Activated T-cell treated with anti-CD3 and anti-CD28 coated beads, Interleukin-2, amount 50 U/mL, for 72 hours (primary cell): ENCODE data around the gene ZNF76. TPM values are rescaled to one million over a fixed set of nuclear protein-coding genes. Genes with fewer than 3 reads are reported as not detected.
"Not testable (repeated sequence)": the region's sequence is repeated elsewhere in the genome, so short reads cannot be mapped to it uniquely, and the experiment has no call there.

Source experiments
- ATAC-seq, 2 donors: fragments of 150-1000 bp; cut with Tn5 transposase; replicated peaks in 1 of 2; 2 replicates each; pipeline ENCODE4 v1.10.0; 2021; ENCODE audit warnings: moderate library complexity in 2 of 2, mild to moderate bottlenecking in 1 of 2
- DNase-seq, 2 donors: peaks; one replicate each; pipeline ENCODE4 v3.0.0; 2021 to 2022; ENCODE audit warnings: mixed read lengths in 1 of 2
- H3K27ac Mint-ChIP-seq: one replicate; pipeline ENCODE4 v1.8.0; 2022; ENCODE audit warnings: mild to moderate bottlenecking, moderate library complexity, mixed read lengths
- H3K27me3 Mint-ChIP-seq: one replicate; pipeline ENCODE4 v1.8.0; 2022; ENCODE audit warnings: low read depth, mixed read lengths
- H3K36me3 Mint-ChIP-seq, 2 donors: one replicate each; pipeline ENCODE4 v1.8.0; 2022; ENCODE audit warnings: mixed read lengths in 2 of 2, mild to moderate bottlenecking in 1 of 2; ENCODE audit not compliant: insufficient read depth in 2 of 2
- H3K4me1 Mint-ChIP-seq: one replicate; pipeline ENCODE4 v1.8.0; 2022; ENCODE audit warnings: low read depth, mixed read lengths
- H3K4me3 Mint-ChIP-seq, 2 donors: one replicate each; pipeline ENCODE4 v1.8.0; 2022; ENCODE audit warnings: mild to moderate bottlenecking in 2 of 2, mixed read lengths in 2 of 2, moderate library complexity in 2 of 2
- H3K9me3 Mint-ChIP-seq, 2 donors: one replicate each; pipeline ENCODE4 v1.8.0; 2022; ENCODE audit warnings: mixed read lengths in 2 of 2
- total RNA-seq, 2 donors: library from RNA; stranded (reverse); gene quantifications; one replicate each; pipeline ENCODE4 v1.2.3, GENCODE V29; 2022

Gene ZNF76
- total RNA-seq, 2 donors from 2014 or later = 52.1 to 55.9 TPM

GRCh38 chr6:35318196-35319171, 58.9 kb downstream of the ZNF76 start:
- no peak overlapping the region for H3K27ac Mint-ChIP-seq
- H3K4me1 Mint-ChIP-seq = peaks cover 33% of the 10 kb centered on the region
- H3K4me3 Mint-ChIP-seq = no peak overlapping the region
- H3K27me3 Mint-ChIP-seq = no peaks in the 10 kb centered on the region
- DNase-seq (no peak), ATAC-seq (no peak)
- no peaks in the 10 kb centered on the region for H3K9me3 Mint-ChIP-seq
- peaks cover 20 to 56% of the 10 kb centered on the region in 2 donors for H3K36me3 Mint-ChIP-seq

GRCh38 chr6:35319346-35320030, 60.0 kb downstream of the ZNF76 start:
- H3K27ac Mint-ChIP-seq = no peak overlapping the region
- no peak for ATAC-seq
- H3K4me1 Mint-ChIP-seq = peaks cover 23% of the 10 kb centered on the region
- no peaks in the 10 kb centered on the region for H3K9me3 Mint-ChIP-seq
- no peak overlapping the region for H3K4me3 Mint-ChIP-seq
- DNase-seq = no peak
- H3K36me3 Mint-ChIP-seq = peaks cover 19 to 51% of the 10 kb centered on the region in 2 donors
- H3K27me3 Mint-ChIP-seq = no peaks in the 10 kb centered on the region

GRCh38 chr6:35320031-35320410, 60.5 kb downstream of the ZNF76 start:
- H3K27me3 Mint-ChIP-seq = no peaks in the 10 kb centered on the region
- no peak for DNase-seq
- peaks cover 18% of the 10 kb centered on the region for H3K4me1 Mint-ChIP-seq
- ATAC-seq = no peak
- H3K36me3 Mint-ChIP-seq = peaks cover 19 to 49% of the 10 kb centered on the region in 2 donors
- no peaks in the 10 kb centered on the region for H3K9me3 Mint-ChIP-seq
- no peak overlapping the region for H3K4me3 Mint-ChIP-seq
- H3K27ac Mint-ChIP-seq = no peak overlapping the region

GRCh38 chr6:35321091-35321490, 61.6 kb downstream of the ZNF76 start:
- H3K27ac Mint-ChIP-seq = no peak overlapping the region
- peaks cover 17 to 49% of the 10 kb centered on the region in 2 donors for H3K36me3 Mint-ChIP-seq
- ATAC-seq (no peak), DNase-seq (no peak)
- peaks cover 15% of the 10 kb centered on the region for H3K4me1 Mint-ChIP-seq
- H3K9me3 Mint-ChIP-seq = no peaks in the 10 kb centered on the region
- no peak overlapping the region for H3K4me3 Mint-ChIP-seq
- H3K27me3 Mint-ChIP-seq = no peaks in the 10 kb centered on the region

- no peaks in the 10 kb centered on the region for H3K27me3 Mint-ChIP-seq
- DNase-seq = peak; percentile 77
- ATAC-seq = peak; percentile 84 to 89
- no peak overlapping the region for H3K4me3 Mint-ChIP-seq
- H3K27ac Mint-ChIP-seq = peak overlapping the region; percentile 59
- no peaks in the 10 kb centered on the region for H3K9me3 Mint-ChIP-seq
- H3K4me1 Mint-ChIP-seq = peaks cover 22% of the 10 kb centered on the region
- peaks cover 3 to 14% of the 10 kb centered on the region in 2 donors for H3K36me3 Mint-ChIP-seq
These were observed 68.0 kb downstream of the ZNF76 start for GRCh38 chr6:35327349-35328027.

- no peak for DNase-seq
- H3K9me3 Mint-ChIP-seq = no peaks in the 10 kb centered on the region
- H3K27me3 Mint-ChIP-seq = no peaks in the 10 kb centered on the region
- peak overlapping the region; percentile 55 for H3K27ac Mint-ChIP-seq
- H3K36me3 Mint-ChIP-seq = peaks cover 1 to 14% of the 10 kb centered on the region in 2 donors
- peaks cover 24% of the 10 kb centered on the region for H3K4me1 Mint-ChIP-seq
- H3K4me3 Mint-ChIP-seq = no peak overlapping the region
- no peak for ATAC-seq
These were observed 68.7 kb downstream of the ZNF76 start for GRCh38 chr6:35328108-35328723.

- H3K4me1 Mint-ChIP-seq = peaks cover 24% of the 10 kb centered on the region
- H3K36me3 Mint-ChIP-seq = peaks cover 1 to 14% of the 10 kb centered on the region in 2 donors
- not testable (repeated sequence) for DNase-seq, H3K27me3 Mint-ChIP-seq, H3K4me3 Mint-ChIP-seq, H3K9me3 Mint-ChIP-seq, ATAC-seq, H3K27ac Mint-ChIP-seq
These were observed 69.4 kb downstream of the ZNF76 start for GRCh38 chr6:35328965-35329364.

- Mint-ChIP-seq H3K4me1 (peaks cover 24% of the 10 kb centered on the region), H3K27me3 (no peaks in the 10 kb centered on the region), H3K27ac (no peak overlapping the region), H3K4me3 (no peak overlapping the region), H3K9me3 (no peaks in the 10 kb centered on the region), H3K36me3 (peaks cover 1 to 9% of the 10 kb centered on the region in 2 donors)
- DNase-seq = no peak
- no peak for ATAC-seq
These were observed 71.1 kb downstream of the ZNF76 start for GRCh38 chr6:35330541-35331119.

GRCh38 chr6:35332074-35332887, 72.7 kb downstream of the ZNF76 start:
- H3K27ac Mint-ChIP-seq = peak overlapping the region; percentile 80
- H3K9me3 Mint-ChIP-seq, H3K36me3 Mint-ChIP-seq, H3K27me3 Mint-ChIP-seq: not testable (repeated sequence)
- DNase-seq = peak; percentile 69
- H3K4me1 Mint-ChIP-seq = peaks cover 24% of the 10 kb centered on the region
- peak overlapping the region; percentile 23 to 69 for H3K4me3 Mint-ChIP-seq
- peak; percentile 84 to 85 for ATAC-seq

- no peak for DNase-seq
- Mint-ChIP-seq H3K27ac (no peak overlapping the region), H3K27me3 (no peaks in the 10 kb centered on the region), H3K36me3 (peaks cover 9 to 12% of the 10 kb centered on the region in 2 donors), H3K4me1 (peaks cover 46% of the 10 kb centered on the region), H3K9me3 (no peaks in the 10 kb centered on the region), H3K4me3 (no peak overlapping the region)
- no peak for ATAC-seq
These were observed 82.0 kb downstream of the ZNF76 start for GRCh38 chr6:35341557-35341956.

GRCh38 chr6:35342258-35343091, 82.9 kb downstream of the ZNF76 start, which contains the start of gene PPARD:
PPARD (plus strand) TSS chr6:35342558; CDS start chr6:35411088, 68,530 bp downstream.
- ATAC-seq = peak; percentile 98 to 99
- Mint-ChIP-seq H3K36me3 (peaks cover 9 to 12% of the 10 kb centered on the region in 2 donors), H3K27ac (peak within 1 kb of the TSS; percentile 95), H3K4me3 (peak within 1 kb of the TSS; percentile 91 to 100), H3K27me3 (no peaks in the 10 kb centered on the region), H3K9me3 (no peaks in the 10 kb centered on the region), H3K4me1 (peaks cover 46% of the 10 kb centered on the region)
- DNase-seq = peak; percentile 99 to 100
